ENCODE data around the gene PLOD1. TPM values are rescaled to one million over a fixed set of nuclear protein-coding genes. Genes with fewer than 3 reads are reported as not detected.

PLOD1 gene
- total and polyA plus RNA-seq, 2 experiments from 2014 or later = 22.4 to 62.9 TPM

- peaks cover 32% of the 10 kb centered on the region for H3K27me3 Mint-ChIP-seq (ENCODE audit: insufficient read depth, low read depth, poor library complexity)
- no peak for TF ChIP-seq EZH2phosphoT487 (IDR thresholded peaks at IDR 0.05; ENCODE audit: unreplicated experiment)
- TF ChIP-seq EZH2 (IDR thresholded peaks at IDR 0.05; ENCODE audit: low read depth, unreplicated experiment) = no peak
- TF ChIP-seq ZNF331 (CRISPR knock-in tag; IDR thresholded peaks at IDR 0.05; ENCODE audit: low read depth) = no peak
- no peak for TF ChIP-seq CTCF (conservative IDR thresholded peaks at IDR 0.05; ENCODE audit: low read depth in 2 of 2)
- H3K27ac Mint-ChIP-seq = peak overlapping the region; percentile 1; the same call in 1 of the 2 replicates
- peaks cover 3% of the 10 kb centered on the region; the same call in 2 of the 3 replicates for H3K9me3 Mint-ChIP-seq
- no peaks in the 10 kb centered on the region for H3K36me3 ChIP-seq (ENCODE audit: insufficient read depth)
- ATAC-seq = no peak
- no peaks in the 10 kb centered on the region for H3K27me3 ChIP-seq (ENCODE audit: insufficient read depth)
- no peak overlapping the region for H3K4me3 ChIP-seq
- no peak overlapping the region for H3K4me3 Mint-ChIP-seq
- no peak overlapping the region for H3K4me2 ChIP-seq
- no peaks in the 10 kb centered on the region for H3F3A ChIP-seq (replicated peaks; ENCODE audit: low read depth)
- H3K4me1 Mint-ChIP-seq = peaks cover 9% of the 10 kb centered on the region; the same call in 2 of the 3 replicates
- H3K9me2 ChIP-seq (ENCODE audit: insufficient read depth) = no peaks in the 10 kb centered on the region
- H3K4me1 ChIP-seq (ENCODE audit: insufficient read depth) = no peaks in the 10 kb centered on the region
- H3K79me2 ChIP-seq (replicated peaks; ENCODE audit: insufficient read depth) = no peaks in the 10 kb centered on the region
- H4K20me1 ChIP-seq (replicated peaks; ENCODE audit: insufficient read depth) = no peaks in the 10 kb centered on the region
- H2AFZ ChIP-seq = 0 out of 2 replicates have a peak overlapping the region, but pooled peaks have one; percentile 2
- DNase-seq (ENCODE audit: low spot score) = no peak
- H3K36me3 Mint-ChIP-seq (ENCODE audit: low read depth) = no peaks in the 10 kb centered on the region
- no peak overlapping the region for H3K27ac ChIP-seq (ENCODE audit: low read depth)
These were observed 27.6 kb upstream of the PLOD1 start for GRCh38 chr1:11906870-11907269.

GRCh38 chr1:11907275-11908094, 27.0 kb upstream of the PLOD1 start:
- H2AFZ ChIP-seq = 0 out of 2 replicates have a peak overlapping the region, but pooled peaks have one; percentile 2
- no peaks in the 10 kb centered on the region for H4K20me1 ChIP-seq (replicated peaks; ENCODE audit: insufficient read depth)
- no peaks in the 10 kb centered on the region for H3F3A ChIP-seq (replicated peaks; ENCODE audit: low read depth)
- Mint-ChIP-seq H3K4me3 (peak overlapping the region; percentile 82), H3K36me3 (ENCODE audit: low read depth) (no peaks in the 10 kb centered on the region), H3K4me1 (peaks cover 7% of the 10 kb centered on the region; the same call in 2 of the 3 replicates), H3K27ac (peak overlapping the region; percentile 100), H3K9me3 (peaks cover 3% of the 10 kb centered on the region; the same call in 2 of the 3 replicates), H3K27me3 (ENCODE audit: insufficient read depth, low read depth, poor library complexity) (peaks cover 34% of the 10 kb centered on the region)
- no peak overlapping the region for H3K4me2 ChIP-seq
- peak overlapping the region; percentile 86 for H3K27ac ChIP-seq (ENCODE audit: low read depth)
- H3K27me3 ChIP-seq (ENCODE audit: insufficient read depth) = no peaks in the 10 kb centered on the region
- no peak overlapping the region for H3K4me3 ChIP-seq
- no peaks in the 10 kb centered on the region for H3K79me2 ChIP-seq (replicated peaks; ENCODE audit: insufficient read depth)
- DNase-seq (ENCODE audit: low spot score) (peak; percentile 98), ATAC-seq (peak; percentile 52)
- H3K36me3 ChIP-seq (ENCODE audit: insufficient read depth) = no peaks in the 10 kb centered on the region
- H3K4me1 ChIP-seq (ENCODE audit: insufficient read depth) = no peaks in the 10 kb centered on the region
- H3K9me2 ChIP-seq (ENCODE audit: insufficient read depth) = no peaks in the 10 kb centered on the region
- TF ChIP-seq ZNF462 (CRISPR knock-in tag; IDR thresholded peaks at IDR 0.05) (no peak), ETS1 (IDR thresholded peaks at IDR 0.05) (no peak), EZH2phosphoT487 (IDR thresholded peaks at IDR 0.05; ENCODE audit: unreplicated experiment) (no peak), STAT1 (IDR thresholded peaks at IDR 0.05; ENCODE audit: unreplicated experiment) (no peak), JUNB (IDR thresholded peaks at IDR 0.05; ENCODE audit: unreplicated experiment) (no peak), POLR2AphosphoS5 (IDR thresholded peaks at IDR 0.05; ENCODE audit: low read depth) (no peak)
